Psoas muscle (tissue), 8 donors: ENCODE data around the gene REC8. TPM values are rescaled to one million over a fixed set of nuclear protein-coding genes. Genes with fewer than 3 reads are reported as not detected.

Source experiments
- ATAC-seq, 4 donors: fragments of 200-7000 bp; cut with Tn5 transposase; one replicate each; pipeline ENCODE4 v1.9.1; 2020; ENCODE audit warnings: moderate library complexity in 3 of 4, mild to moderate bottlenecking in 2 of 4
- DNase-seq, 2 donors: peaks; one replicate each; pipeline ENCODE4 v3.0.0-alpha.2; 2020
- H3K27ac ChIP-seq: fragments of 200-600 bp; one replicate; pipeline ENCODE4 v1.8.0; 2022
- H3K27me3 ChIP-seq, 3 donors: fragments of 200-600 bp in 1 of 3; one replicate each; pipeline versions ENCODE4 v1.6.1 to v1.8.0; 2013 to 2022; ENCODE audit warnings: low read length in 2 of 3, mild to moderate bottlenecking in 2 of 3, moderate library complexity in 1 of 3; ENCODE audit not compliant: insufficient read depth in 3 of 3
- H3K36me3 ChIP-seq, 2 donors: fragments of 200-600 bp in 1 of 2; one replicate each; pipeline versions ENCODE4 v1.6.1 to v1.8.0; 2013 to 2022; ENCODE audit warnings: low read depth in 1 of 2, mild to moderate bottlenecking in 1 of 2, moderate library complexity in 1 of 2; ENCODE audit not compliant: insufficient read depth in 1 of 2
- H3K4me1 ChIP-seq: fragments of 200-600 bp; one replicate; pipeline ENCODE4 v1.8.0; 2022
- H3K4me3 ChIP-seq: fragments of 200-600 bp; one replicate; pipeline ENCODE4 v1.8.0; 2022; ENCODE audit warnings: mild to moderate bottlenecking
- H3K9me3 ChIP-seq: fragments of 200-600 bp; one replicate; pipeline ENCODE4 v1.8.0; 2022
- WGBS, 3 donors: extraction: QIAGEN DNeasy Blood & Tissue Kit; methylation state at CpG; one replicate each; pipeline versions ENCODE4 v1.1.6 to v1.1.7; 2013; 5-methylcytosine and 5-hydroxymethylcytosine counted together
- intact Hi-C, 2 donors: fragments of 100-400 bp; cut with DNase I; formaldehyde crosslinking; loops; one replicate each; pipeline versions ENCODE4 v1.11.0 to v1.14.2; 2022
- long read RNA-seq, 2 donors: library from polyadenylated mRNA; unstranded; transcript quantifications; one replicate each; pipeline ENCODE4 v2.0.0, GENCODE V29; 2021
- polyA plus RNA-seq, 3 donors: library from polyadenylated mRNA; stranded (reverse); fragments of 200-250 nt; gene quantifications; one replicate each; pipeline ENCODE4 v1.2.3, GENCODE V29; 2013
- total RNA-seq, 4 donors: library from RNA; stranded (reverse); fragmentation: NEBNext Ultra II Directional in 2 of 4; extraction: Animal tissue kit (Norgen Biotek cat#: 25700) in 2 of 4; gene quantifications; one replicate each; pipeline versions ENCODE4 v1.2.1 to v1.2.4, GENCODE V29; 2021 to 2023
- TF ChIP-seq, protein P1 (sequence below): fragments of 200-600 bp; IDR thresholded peaks from one replicate; pipeline ENCODE4 v1.8.0; 2022; ENCODE audit warnings: antibody characterized with exemption
- donor health status: healthy with polysubstance abuse.
- donor health status: DM: no; HTN: no; CAD: no; lungs with moderate emphysema.
- donor health status: Bipolar disorder and iron deficiency.
- donor health status: healthy.
- donor health status: DM: yes; HTN: yes; CAD: no.
- donor health status: DM: no; HTN: no; CAD: no.
- donor health status: DM: no; HTN: no; CAD: no.
- donor health status: DM: yes; HTN: yes; CAD: no.

REC8 gene, protein sequence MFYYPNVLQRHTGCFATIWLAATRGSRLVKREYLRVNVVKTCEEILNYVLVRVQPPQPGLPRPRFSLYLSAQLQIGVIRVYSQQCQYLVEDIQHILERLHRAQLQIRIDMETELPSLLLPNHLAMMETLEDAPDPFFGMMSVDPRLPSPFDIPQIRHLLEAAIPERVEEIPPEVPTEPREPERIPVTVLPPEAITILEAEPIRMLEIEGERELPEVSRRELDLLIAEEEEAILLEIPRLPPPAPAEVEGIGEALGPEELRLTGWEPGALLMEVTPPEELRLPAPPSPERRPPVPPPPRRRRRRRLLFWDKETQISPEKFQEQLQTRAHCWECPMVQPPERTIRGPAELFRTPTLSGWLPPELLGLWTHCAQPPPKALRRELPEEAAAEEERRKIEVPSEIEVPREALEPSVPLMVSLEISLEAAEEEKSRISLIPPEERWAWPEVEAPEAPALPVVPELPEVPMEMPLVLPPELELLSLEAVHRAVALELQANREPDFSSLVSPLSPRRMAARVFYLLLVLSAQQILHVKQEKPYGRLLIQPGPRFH
- total RNA-seq: 1 to 10 TPM; 1.0 to 1.6 (median 1.3) TPM
- polyA plus RNA-seq: 1 to 10 TPM in 1 of 3 donors, under 1 TPM in 2; 0.13 to 1.2 (median 0.86) TPM
- long read RNA-seq, donor 1: 0 reads
- long read RNA-seq, donor 2: 0 reads

DNA sequence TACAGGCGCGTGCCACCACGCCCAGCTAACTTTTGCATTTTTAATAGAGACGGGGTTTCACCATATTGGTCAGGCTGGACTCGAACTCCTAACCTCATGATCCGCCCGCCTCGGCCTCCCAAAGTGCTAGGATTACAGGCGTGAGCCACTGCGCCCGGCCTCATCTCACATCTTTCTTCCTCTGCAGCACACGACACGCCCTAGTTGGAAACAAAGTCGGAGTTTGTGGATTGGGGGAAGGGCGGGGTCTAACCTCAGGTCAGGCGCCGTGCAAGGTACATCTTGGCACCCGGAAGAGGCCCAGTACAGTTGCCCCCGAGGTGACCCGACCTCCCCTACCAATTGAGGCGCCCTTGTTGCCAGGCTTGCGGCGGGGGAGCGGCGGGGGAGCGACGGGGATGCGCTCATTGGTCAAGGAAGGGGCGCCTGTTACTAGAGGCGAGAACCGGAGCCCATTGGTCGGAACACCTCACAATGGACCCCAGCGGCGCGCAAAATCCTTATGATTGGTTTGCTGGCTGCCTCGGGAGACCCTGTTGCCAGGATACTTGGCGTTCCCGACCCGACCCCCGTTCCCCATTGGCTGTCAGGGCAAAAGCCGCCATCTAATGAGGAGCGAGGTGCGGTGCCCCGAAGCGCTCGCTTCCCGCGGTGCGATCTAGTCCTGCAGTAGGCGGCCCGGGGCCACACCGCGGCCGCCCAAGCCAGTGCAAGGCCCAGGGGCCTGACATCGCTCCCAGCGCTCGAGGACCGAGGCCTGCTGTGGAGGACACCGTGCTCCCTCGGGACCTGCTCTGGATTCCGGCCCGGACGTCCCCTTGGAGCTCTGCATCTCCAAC lies at the start of gene REC8:
Gene REC8, plus strand, starts transcription at position 659 of the 839 bp plus-strand sequence. CDS start 473 bp downstream, outside the sequence.
- H3K4me3 ChIP-seq: peak within 1 kb of the TSS; percentile 40
- H3K27me3 ChIP-seq: peaks cover 0 to 36% (median 0%) of the 10 kb centered on the region in 3 donors
- H3K4me1 ChIP-seq: peaks cover 11% of the 10 kb centered on the region
- peaks cover 3 to 16% of the 10 kb centered on the region in 2 donors for H3K36me3 ChIP-seq
- intact Hi-C loops: no loop called here
- ATAC-seq (peak; percentile 37 to 69 (median 65)), DNase-seq (peak; percentile 57 to 79)
- TF ChIP-seq, protein P1, sequence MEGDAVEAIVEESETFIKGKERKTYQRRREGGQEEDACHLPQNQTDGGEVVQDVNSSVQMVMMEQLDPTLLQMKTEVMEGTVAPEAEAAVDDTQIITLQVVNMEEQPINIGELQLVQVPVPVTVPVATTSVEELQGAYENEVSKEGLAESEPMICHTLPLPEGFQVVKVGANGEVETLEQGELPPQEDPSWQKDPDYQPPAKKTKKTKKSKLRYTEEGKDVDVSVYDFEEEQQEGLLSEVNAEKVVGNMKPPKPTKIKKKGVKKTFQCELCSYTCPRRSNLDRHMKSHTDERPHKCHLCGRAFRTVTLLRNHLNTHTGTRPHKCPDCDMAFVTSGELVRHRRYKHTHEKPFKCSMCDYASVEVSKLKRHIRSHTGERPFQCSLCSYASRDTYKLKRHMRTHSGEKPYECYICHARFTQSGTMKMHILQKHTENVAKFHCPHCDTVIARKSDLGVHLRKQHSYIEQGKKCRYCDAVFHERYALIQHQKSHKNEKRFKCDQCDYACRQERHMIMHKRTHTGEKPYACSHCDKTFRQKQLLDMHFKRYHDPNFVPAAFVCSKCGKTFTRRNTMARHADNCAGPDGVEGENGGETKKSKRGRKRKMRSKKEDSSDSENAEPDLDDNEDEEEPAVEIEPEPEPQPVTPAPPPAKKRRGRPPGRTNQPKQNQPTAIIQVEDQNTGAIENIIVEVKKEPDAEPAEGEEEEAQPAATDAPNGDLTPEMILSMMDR: no peak
- 7 to 11% (median 11%) methylated on average over 62 to 63 of the region's 63 CpGs for WGBS, 3 donors
- H3K27ac ChIP-seq: no peak within 1 kb of the TSS
- H3K9me3 ChIP-seq: no peaks in the 10 kb centered on the region

DNA sequence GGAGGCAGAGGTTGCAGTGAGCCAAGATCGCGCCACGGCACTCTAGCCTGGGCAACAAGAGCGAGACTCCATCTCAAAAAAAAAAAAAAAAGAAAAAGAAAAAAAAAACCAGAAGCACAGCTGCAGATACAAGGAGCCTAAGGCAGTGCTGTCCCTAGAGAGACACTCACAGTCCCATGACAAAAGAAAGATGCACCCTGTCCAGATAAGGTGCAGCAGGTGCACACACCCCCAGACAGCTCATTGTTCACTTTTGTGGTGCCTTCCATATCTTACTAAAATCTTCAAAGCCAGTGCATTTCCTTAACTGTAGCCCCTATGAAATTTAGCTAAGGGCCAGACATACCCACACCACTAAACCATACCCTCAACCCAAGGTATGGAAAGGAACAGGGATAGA lies 49.5 kb upstream of the REC8 start:
- Histone ChIP-seq H3K4me1 (no peaks in the 10 kb centered on the region), H3K27ac (no peak overlapping the region), H3K4me3 (no peak overlapping the region), H3K27me3 (no peaks in the 10 kb centered on the region), H3K36me3 (peaks cover 4 to 70% of the 10 kb centered on the region in 2 donors), H3K9me3 (no peaks in the 10 kb centered on the region)
- intact Hi-C loops: no loop called here
- 90 to 100% (median 94%) methylated on average over 4 of the region's 4 CpGs for WGBS, 3 donors
- TF ChIP-seq, protein P1: no peak
- DNase-seq (no peak), ATAC-seq (peak in 1 of 4 donors; percentile 9)

DNA sequence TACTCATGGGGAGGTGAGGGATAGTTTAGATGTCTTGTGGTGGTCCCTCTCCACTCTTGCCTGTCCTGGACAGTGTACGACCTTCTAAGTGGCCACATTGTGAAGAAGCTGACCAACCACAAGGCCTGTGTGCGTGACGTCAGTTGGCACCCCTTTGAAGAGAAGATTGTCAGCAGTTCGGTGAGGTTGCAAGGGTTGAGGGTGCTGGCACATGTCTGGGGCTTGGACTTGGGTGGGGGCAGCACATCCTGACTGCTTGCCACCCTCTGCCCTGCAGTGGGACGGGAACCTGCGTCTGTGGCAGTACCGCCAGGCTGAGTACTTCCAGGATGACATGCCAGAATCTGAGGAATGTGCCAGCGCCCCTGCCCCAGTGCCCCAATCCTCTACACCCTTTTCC lies 49.0 kb upstream of the REC8 start:
- Histone ChIP-seq H3K27ac (no peak overlapping the region), H3K27me3 (no peaks in the 10 kb centered on the region), H3K4me3 (no peak overlapping the region), H3K36me3 (peaks cover 4 to 65% of the 10 kb centered on the region in 2 donors), H3K4me1 (no peaks in the 10 kb centered on the region), H3K9me3 (no peaks in the 10 kb centered on the region)
- 76 to 84% (median 81%) methylated on average over 8 of the region's 8 CpGs for WGBS, 3 donors
- intact Hi-C loops: no loop called here
- ATAC-seq (peak in 1 of 4 donors; percentile 24), DNase-seq (no peak)
- TF ChIP-seq, protein P1: no peak

DNA sequence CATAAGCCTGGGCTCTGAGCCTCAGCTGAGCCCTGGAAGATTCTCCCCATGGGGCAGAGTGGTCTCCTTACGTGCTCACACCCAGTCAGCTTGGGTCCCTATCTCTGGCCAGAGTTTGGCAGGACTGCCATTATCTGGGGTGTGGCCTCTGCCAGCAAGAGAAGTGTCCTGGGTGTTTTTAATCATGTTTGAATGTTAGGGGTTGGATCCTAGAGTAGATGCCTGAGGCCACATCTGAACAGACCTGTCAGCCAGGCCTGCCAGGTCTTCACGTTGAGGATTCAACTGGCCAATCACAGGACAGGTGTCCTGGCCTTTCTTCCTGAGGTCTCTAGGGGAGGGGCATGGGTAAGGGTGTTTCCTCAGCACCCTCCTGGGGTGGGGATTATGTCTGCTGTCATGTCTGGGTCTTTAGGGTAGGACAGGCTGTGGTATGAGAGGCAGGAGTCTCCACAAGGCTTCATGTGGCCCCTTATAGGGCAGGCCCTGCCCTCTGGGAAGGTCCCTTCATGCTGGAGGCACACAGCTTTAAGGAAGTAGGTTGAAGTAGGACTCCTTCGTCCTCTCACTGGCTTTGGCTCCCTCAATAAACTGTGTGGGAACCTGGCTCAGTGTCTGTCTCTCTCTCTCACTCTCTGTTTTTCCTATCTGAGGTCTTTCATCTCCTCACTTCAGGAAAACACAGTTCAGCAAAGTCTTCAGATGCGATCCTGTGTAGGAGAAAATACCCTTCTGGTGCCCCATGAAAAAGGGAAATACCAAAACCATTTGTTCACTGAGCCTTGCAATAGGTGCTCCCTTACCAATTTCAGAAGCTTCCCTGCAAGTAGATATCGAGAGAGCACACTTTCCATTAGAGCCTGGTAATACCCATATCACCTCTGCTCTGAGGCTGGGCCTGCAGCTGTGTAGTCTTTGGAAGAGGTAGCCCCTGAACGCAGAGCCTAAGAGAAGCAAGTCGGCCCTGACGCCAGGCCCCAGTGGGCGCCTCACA lies 48.2 kb upstream of the REC8 start:
- intact Hi-C loops: no loop called here
- H3K4me1 ChIP-seq: no peaks in the 10 kb centered on the region
- WGBS, 3 donors: 81 to 88% (median 83%) methylated on average over 9 of the region's 9 CpGs

More for the DNA sequence above, 48.2 kb upstream of the REC8 start:
- H3K27ac ChIP-seq: no peak overlapping the region
- no peaks in the 10 kb centered on the region for H3K9me3 ChIP-seq
- ATAC-seq (peak in 1 of 4 donors; percentile 13), DNase-seq (no peak)
- H3K4me3 ChIP-seq: no peak overlapping the region
- H3K27me3 ChIP-seq: no peaks in the 10 kb centered on the region
- peaks cover 4 to 57% of the 10 kb centered on the region in 2 donors for H3K36me3 ChIP-seq
- TF ChIP-seq, protein P1: no peak
